HCT116 (cell line): ENCODE results near the gene TOLLIP.

Experiments used
- CEBPB ChIP-seq: IDR thresholded peaks from 2 replicates; pipeline ENCODE4 v1.6.1; 2012; ENCODE audit warnings: low read depth
- FOSL1 ChIP-seq: IDR thresholded peaks from 2 replicates; pipeline ENCODE4 v1.6.1; 2012; ENCODE audit warnings: low read depth
- JUND ChIP-seq: IDR thresholded peaks from 2 replicates; pipeline ENCODE4 v1.6.1; 2012
- POLR2A ChIP-seq: IDR thresholded peaks from 2 replicates; pipeline ENCODE4 v1.7.0; 2011; ENCODE audit warnings: borderline replicate concordance; ENCODE audit not compliant: insufficient read depth, insufficient read length; ENCODE audit errors: extremely low read depth
- RAD21 ChIP-seq: IDR thresholded peaks from 2 replicates; pipeline ENCODE4 v1.6.1; 2012; ENCODE audit warnings: low read depth, mild to moderate bottlenecking
- SP1 ChIP-seq: IDR thresholded peaks from 2 replicates; pipeline ENCODE4 v1.6.1; 2012; ENCODE audit warnings: low read depth
- TCF7L2 ChIP-seq: IDR thresholded peaks from 2 replicates; pipeline ENCODE4 v1.7.0; 2011; ENCODE audit warnings: borderline replicate concordance, inconsistent platforms; ENCODE audit not compliant: insufficient read depth, insufficient read length; ENCODE audit errors: extremely low read depth
- ZNF274 ChIP-seq: fragments of 200-500 bp; sonication (Bioruptor generic); IDR thresholded peaks from 2 replicates; pipeline ENCODE4 v1.6.1; 2014; ENCODE audit warnings: mild to moderate bottlenecking, low read depth, low read length, inconsistent platforms
- TF ChIP-seq, protein P1 (sequence below): IDR thresholded peaks from 2 replicates; pipeline ENCODE4 v1.6.1; 2012; ENCODE audit warnings: low read depth
- TF ChIP-seq, protein P2 (sequence below), 3 experiments: fragments of 200-600 bp in 1 of 3; sonication (generic) in 1 of 3; IDR thresholded peaks in 2 of 3; conservative IDR thresholded peaks in 1 of 3; 2 replicates each; pipeline ENCODE4 v1.5.1; 2012 to 2017; ENCODE audit warnings: low read depth in 2 of 3, low read length in 2 of 3, antibody characterized with exemption in 1 of 3, borderline replicate concordance in 1 of 3, control low read depth in 1 of 3, mild to moderate bottlenecking in 1 of 3, mixed read lengths in 1 of 3, mixed run types in 1 of 3, moderate library complexity in 1 of 3; ENCODE audit not compliant: insufficient read depth in 1 of 3
- TF ChIP-seq, protein P3 (sequence below): IDR thresholded peaks from 2 replicates; pipeline ENCODE4 v1.6.1; 2012
- TF ChIP-seq, protein P4 (sequence below): IDR thresholded peaks from 2 replicates; pipeline ENCODE4 v1.6.1; 2011; ENCODE audit warnings: mild to moderate bottlenecking, low read length, moderate library complexity; ENCODE audit not compliant: insufficient replicate concordance; ENCODE audit errors: extremely low read depth

DNA sequence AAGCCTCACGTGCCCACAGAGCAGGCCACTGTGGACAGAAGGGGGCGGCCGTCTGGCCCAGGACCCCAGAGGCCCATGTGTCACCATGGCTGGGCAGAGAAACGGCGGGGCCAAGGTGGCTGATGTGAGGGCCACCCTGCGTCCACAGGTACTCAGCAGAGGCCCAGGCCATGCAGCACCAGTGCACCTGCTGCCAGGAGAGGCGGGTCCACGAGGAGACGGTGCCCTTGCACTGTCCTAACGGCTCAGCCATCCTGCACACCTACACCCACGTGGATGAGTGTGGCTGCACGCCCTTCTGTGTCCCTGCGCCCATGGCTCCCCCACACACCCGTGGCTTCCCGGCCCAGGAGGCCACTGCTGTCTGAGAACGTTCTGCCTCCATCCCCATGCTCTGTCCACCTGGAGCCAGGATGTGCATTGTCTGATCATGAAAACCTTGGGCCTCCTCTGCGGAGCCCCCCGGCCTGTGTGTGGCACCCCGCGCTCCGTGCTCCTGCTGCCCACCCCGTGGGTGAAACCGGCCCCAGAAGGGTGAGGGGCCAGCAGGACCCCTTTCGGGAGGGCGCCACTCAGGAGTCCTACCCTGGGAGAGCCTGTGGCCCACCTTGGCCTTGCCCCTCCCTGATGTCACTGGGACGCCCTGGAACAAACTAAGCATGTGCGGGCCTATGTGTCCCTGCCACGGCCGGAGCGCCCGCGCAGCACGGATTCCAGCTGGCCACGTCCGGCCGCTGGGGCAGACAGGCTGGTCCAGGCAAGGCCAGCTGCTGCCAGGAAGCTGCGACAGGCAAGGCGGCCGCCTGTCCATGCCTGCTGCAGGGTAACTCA, 48.0 kb downstream of the TOLLIP start:
- TF ChIP-seq JUND (no peak), TCF7L2 (no peak), FOSL1 (no peak), POLR2A (no peak), SP1 (no peak), RAD21 (no peak), CEBPB (no peak), ZNF274 (no peak)
- TF ChIP-seq, protein P1, sequence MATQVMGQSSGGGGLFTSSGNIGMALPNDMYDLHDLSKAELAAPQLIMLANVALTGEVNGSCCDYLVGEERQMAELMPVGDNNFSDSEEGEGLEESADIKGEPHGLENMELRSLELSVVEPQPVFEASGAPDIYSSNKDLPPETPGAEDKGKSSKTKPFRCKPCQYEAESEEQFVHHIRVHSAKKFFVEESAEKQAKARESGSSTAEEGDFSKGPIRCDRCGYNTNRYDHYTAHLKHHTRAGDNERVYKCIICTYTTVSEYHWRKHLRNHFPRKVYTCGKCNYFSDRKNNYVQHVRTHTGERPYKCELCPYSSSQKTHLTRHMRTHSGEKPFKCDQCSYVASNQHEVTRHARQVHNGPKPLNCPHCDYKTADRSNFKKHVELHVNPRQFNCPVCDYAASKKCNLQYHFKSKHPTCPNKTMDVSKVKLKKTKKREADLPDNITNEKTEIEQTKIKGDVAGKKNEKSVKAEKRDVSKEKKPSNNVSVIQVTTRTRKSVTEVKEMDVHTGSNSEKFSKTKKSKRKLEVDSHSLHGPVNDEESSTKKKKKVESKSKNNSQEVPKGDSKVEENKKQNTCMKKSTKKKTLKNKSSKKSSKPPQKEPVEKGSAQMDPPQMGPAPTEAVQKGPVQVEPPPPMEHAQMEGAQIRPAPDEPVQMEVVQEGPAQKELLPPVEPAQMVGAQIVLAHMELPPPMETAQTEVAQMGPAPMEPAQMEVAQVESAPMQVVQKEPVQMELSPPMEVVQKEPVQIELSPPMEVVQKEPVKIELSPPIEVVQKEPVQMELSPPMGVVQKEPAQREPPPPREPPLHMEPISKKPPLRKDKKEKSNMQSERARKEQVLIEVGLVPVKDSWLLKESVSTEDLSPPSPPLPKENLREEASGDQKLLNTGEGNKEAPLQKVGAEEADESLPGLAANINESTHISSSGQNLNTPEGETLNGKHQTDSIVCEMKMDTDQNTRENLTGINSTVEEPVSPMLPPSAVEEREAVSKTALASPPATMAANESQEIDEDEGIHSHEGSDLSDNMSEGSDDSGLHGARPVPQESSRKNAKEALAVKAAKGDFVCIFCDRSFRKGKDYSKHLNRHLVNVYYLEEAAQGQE, result no peak
- TF ChIP-seq, protein P2, sequence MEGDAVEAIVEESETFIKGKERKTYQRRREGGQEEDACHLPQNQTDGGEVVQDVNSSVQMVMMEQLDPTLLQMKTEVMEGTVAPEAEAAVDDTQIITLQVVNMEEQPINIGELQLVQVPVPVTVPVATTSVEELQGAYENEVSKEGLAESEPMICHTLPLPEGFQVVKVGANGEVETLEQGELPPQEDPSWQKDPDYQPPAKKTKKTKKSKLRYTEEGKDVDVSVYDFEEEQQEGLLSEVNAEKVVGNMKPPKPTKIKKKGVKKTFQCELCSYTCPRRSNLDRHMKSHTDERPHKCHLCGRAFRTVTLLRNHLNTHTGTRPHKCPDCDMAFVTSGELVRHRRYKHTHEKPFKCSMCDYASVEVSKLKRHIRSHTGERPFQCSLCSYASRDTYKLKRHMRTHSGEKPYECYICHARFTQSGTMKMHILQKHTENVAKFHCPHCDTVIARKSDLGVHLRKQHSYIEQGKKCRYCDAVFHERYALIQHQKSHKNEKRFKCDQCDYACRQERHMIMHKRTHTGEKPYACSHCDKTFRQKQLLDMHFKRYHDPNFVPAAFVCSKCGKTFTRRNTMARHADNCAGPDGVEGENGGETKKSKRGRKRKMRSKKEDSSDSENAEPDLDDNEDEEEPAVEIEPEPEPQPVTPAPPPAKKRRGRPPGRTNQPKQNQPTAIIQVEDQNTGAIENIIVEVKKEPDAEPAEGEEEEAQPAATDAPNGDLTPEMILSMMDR (IDR thresholded peaks at IDR 0.05 in 2 of 3, conservative IDR thresholded peaks at IDR 0.05 in 1 of 3; ENCODE audit: borderline replicate concordance in 1 of 3, insufficient read depth in 1 of 3, low read depth in 2 of 3, low read length in 2 of 3), result no peak
- TF ChIP-seq, protein P3, sequence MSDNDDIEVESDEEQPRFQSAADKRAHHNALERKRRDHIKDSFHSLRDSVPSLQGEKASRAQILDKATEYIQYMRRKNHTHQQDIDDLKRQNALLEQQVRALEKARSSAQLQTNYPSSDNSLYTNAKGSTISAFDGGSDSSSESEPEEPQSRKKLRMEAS, result no peak
- TF ChIP-seq, protein P4, sequence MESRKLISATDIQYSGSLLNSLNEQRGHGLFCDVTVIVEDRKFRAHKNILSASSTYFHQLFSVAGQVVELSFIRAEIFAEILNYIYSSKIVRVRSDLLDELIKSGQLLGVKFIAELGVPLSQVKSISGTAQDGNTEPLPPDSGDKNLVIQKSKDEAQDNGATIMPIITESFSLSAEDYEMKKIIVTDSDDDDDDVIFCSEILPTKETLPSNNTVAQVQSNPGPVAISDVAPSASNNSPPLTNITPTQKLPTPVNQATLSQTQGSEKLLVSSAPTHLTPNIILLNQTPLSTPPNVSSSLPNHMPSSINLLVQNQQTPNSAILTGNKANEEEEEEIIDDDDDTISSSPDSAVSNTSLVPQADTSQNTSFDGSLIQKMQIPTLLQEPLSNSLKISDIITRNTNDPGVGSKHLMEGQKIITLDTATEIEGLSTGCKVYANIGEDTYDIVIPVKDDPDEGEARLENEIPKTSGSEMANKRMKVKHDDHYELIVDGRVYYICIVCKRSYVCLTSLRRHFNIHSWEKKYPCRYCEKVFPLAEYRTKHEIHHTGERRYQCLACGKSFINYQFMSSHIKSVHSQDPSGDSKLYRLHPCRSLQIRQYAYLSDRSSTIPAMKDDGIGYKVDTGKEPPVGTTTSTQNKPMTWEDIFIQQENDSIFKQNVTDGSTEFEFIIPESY, result no peak
